Glomerular visceral epithelial cell (primary cell): Measurements from ENCODE around the gene TANGO6.

Experiments used
- DNase-seq: peaks from one replicate; pipeline ENCODE4 v3.0.0-alpha.2; 2016; ENCODE audit errors: extremely low spot score

The TANGO6 gene

GRCh38 chr16:68866933-68867332 is 23.6 kb downstream of the TANGO6 start:
- no peak for DNase-seq

- no peak for DNase-seq
Observed at GRCh38 chr16:68869492-68870088, 26.3 kb downstream of the TANGO6 start.

- no peak for DNase-seq
Observed at GRCh38 chr16:68873635-68874471, 30.5 kb downstream of the TANGO6 start.

- DNase-seq: no peak
Observed at GRCh38 chr16:68875871-68876270, 32.5 kb downstream of the TANGO6 start.

GRCh38 chr16:68883685-68884084 is 40.4 kb downstream of the TANGO6 start:
- no peak for DNase-seq

GRCh38 chr16:68884401-68884800 is 41.1 kb downstream of the TANGO6 start:
- DNase-seq: no peak

- no peak for DNase-seq
Observed at GRCh38 chr16:68884861-68885720, 41.8 kb downstream of the TANGO6 start.

- DNase-seq: no peak
Observed at GRCh38 chr16:68887107-68887506, 43.8 kb downstream of the TANGO6 start.

- DNase-seq: no peak
Observed at GRCh38 chr16:68889508-68890150, 46.3 kb downstream of the TANGO6 start.

- no peak for DNase-seq
Observed at GRCh38 chr16:68892214-68892613, 48.9 kb downstream of the TANGO6 start.

- DNase-seq: no peak
Observed at GRCh38 chr16:68892898-68893297, 49.6 kb downstream of the TANGO6 start.

- DNase-seq: no peak
Observed at GRCh38 chr16:68893710-68894705, 50.7 kb downstream of the TANGO6 start.

- no peak for DNase-seq
Observed at GRCh38 chr16:68894714-68895113, 51.4 kb downstream of the TANGO6 start.

- no peak for DNase-seq
Observed at GRCh38 chr16:68898026-68898425, 54.7 kb downstream of the TANGO6 start.

GRCh38 chr16:68900009-68900408 is 56.7 kb downstream of the TANGO6 start:
- DNase-seq: no peak

GRCh38 chr16:68902003-68902968 is 59.0 kb downstream of the TANGO6 start:
- DNase-seq: peak; percentile 68

GRCh38 chr16:68902969-68903345 is 59.6 kb downstream of the TANGO6 start:
- peak; percentile 4 for DNase-seq

- DNase-seq: no peak
Observed at GRCh38 chr16:68907297-68907696, 64.0 kb downstream of the TANGO6 start.

- DNase-seq: no peak
Observed at GRCh38 chr16:68907781-68908181, 64.5 kb downstream of the TANGO6 start.
